HCT116 (cell line): ENCODE measurements around the gene ARID3A. TPM values are rescaled to one million over a fixed set of nuclear protein-coding genes. Genes with fewer than 3 reads are reported as not detected.

Source experiments
- ATAC-seq: fragments of 200-7000 bp; cut with Tn5 transposase; 2 replicates; pipeline ENCODE4 v1.9.1; 2020; ENCODE audit warnings: mild to moderate bottlenecking, moderate library complexity
- BruUV-seq: library from RNA; stranded (reverse); fragments of 400-500 nt; replicated peaks from 2 replicates; lab custom pipeline; 2021; lab: Mats Ljungman, UMichigan
- CTCF ChIA-PET: fragments of 300-600 bp; sonication (Branson Sonifier 250); formaldehyde crosslinking; loops from one replicate; lab custom pipeline; 2021; ENCODE audit warnings: antibody characterized with exemption; lab: Charles Lee
- POLR2A ChIA-PET: fragments of 300-600, 350-600 bp; sonication (Branson Sonifier 250); formaldehyde crosslinking; loops from one replicate; lab custom pipeline; 2021; ENCODE audit warnings: antibody characterized with exemption; lab: Charles Lee
- RAD21 ChIA-PET, 2 experiments: fragments of 300-600 bp; sonication (Branson Sonifier 250); formaldehyde crosslinking; loops; one replicate each; lab custom pipeline; 2023; ENCODE audit warnings: low total read pairs in 2 of 2; ENCODE audit not compliant: uncharacterized antibody in 2 of 2, unreplicated experiment in 2 of 2, low non-redundant PET in 1 of 2; lab: Charles Lee
- DNase-seq: peaks from one replicate; pipeline ENCODE4 v3.0.0-alpha.2; 2010; ENCODE audit warnings: low read depth, low spot score
- H2AFZ ChIP-seq: fragments of 200-600 bp; shearing (Covaris generic), sonication (generic); 2 replicates; pipeline ENCODE4 v1.6.1; 2017; ENCODE audit warnings: low read depth, mixed run types, mixed read lengths, antibody characterized with exemption, low read length; ENCODE audit not compliant: poor library complexity, severe bottlenecking
- H3K27ac ChIP-seq: 2 replicates; pipeline ENCODE4 v1.5.1; 2012; ENCODE audit warnings: low read depth, low read length
- H3K27me3 ChIP-seq: fragments of 200-600 bp; sonication (generic); 2 replicates; pipeline ENCODE4 v1.6.1; 2016; ENCODE audit warnings: mixed run types, low read length, mixed read lengths; ENCODE audit not compliant: insufficient read depth
- H3K36me3 ChIP-seq, 2 experiments: fragments of 200-500 bp in 1 of 2; fragments of 200-600 bp in 1 of 2; sonication (Bioruptor generic) in 1 of 2; sonication (generic) in 1 of 2; 2 replicates each; pipeline versions ENCODE4 v1.5.1 to v1.6.1; 2014 to 2016; ENCODE audit warnings: low read length in 2 of 2, inconsistent platforms in 1 of 2, mixed read lengths in 1 of 2, mixed run types in 1 of 2; ENCODE audit not compliant: insufficient read depth in 2 of 2, control insufficient read depth in 1 of 2
- H3K4me1 ChIP-seq, 2 experiments: fragments of 200-600 bp in 1 of 2; sonication (generic) in 1 of 2; 2 replicates each; pipeline versions ENCODE4 v1.5.1 to v1.6.1; 2012 to 2017; ENCODE audit warnings: low read length in 2 of 2, inconsistent platforms in 1 of 2, mild to moderate bottlenecking in 1 of 2, mixed read lengths in 1 of 2, mixed run types in 1 of 2, moderate library complexity in 1 of 2; ENCODE audit not compliant: insufficient read depth in 2 of 2, control insufficient read depth in 1 of 2
- H3K4me2 ChIP-seq: fragments of 200-600 bp; sonication (generic); 2 replicates; pipeline ENCODE4 v1.6.1; 2017; ENCODE audit warnings: mixed run types, low read length, mixed read lengths
- H3K4me3 ChIP-seq, 2 experiments: fragments of 200-600 bp in 1 of 2; sonication (generic) in 1 of 2; replicated peaks in 1 of 2; 2 replicates each; pipeline ENCODE4 v1.5.1; 2011 to 2016; ENCODE audit warnings: low read length in 2 of 2, control low read depth in 1 of 2, low read depth in 1 of 2, mild to moderate bottlenecking in 1 of 2, mixed read lengths in 1 of 2, mixed run types in 1 of 2
- H3K79me2 ChIP-seq: fragments of 200-600 bp; sonication (generic); 2 replicates; pipeline ENCODE4 v1.6.1; 2017; ENCODE audit warnings: mild to moderate bottlenecking, mixed run types, low read length, moderate library complexity, mixed read lengths; ENCODE audit not compliant: insufficient read depth
- H3K9ac ChIP-seq: fragments of 200-600 bp; sonication (generic); 2 replicates; pipeline ENCODE4 v1.6.1; 2016; ENCODE audit warnings: low read length, mixed read lengths
- H3K9me2 ChIP-seq: fragments of 200-600 bp; sonication (generic), shearing (Covaris generic); 2 replicates; pipeline ENCODE4 v1.6.1; 2017; ENCODE audit warnings: mixed run types, mild to moderate bottlenecking, moderate library complexity; ENCODE audit not compliant: insufficient read depth
- H3K9me3 ChIP-seq, 2 experiments: fragments of 200-500 bp in 1 of 2; fragments of 200-600 bp in 1 of 2; sonication (Bioruptor generic) in 1 of 2; sonication (generic) in 1 of 2; 2 replicates each; pipeline ENCODE4 v1.6.1; 2014 to 2017; ENCODE audit warnings: low read length in 2 of 2, mixed read lengths in 2 of 2, inconsistent platforms in 1 of 2, low read depth in 1 of 2, mild to moderate bottlenecking in 1 of 2, mixed run types in 1 of 2, moderate library complexity in 1 of 2; ENCODE audit not compliant: control insufficient read depth in 1 of 2, insufficient read depth in 1 of 2
- H4K20me1 ChIP-seq: fragments of 200-600 bp; sonication (generic), shearing (Covaris generic); 2 replicates; pipeline ENCODE4 v1.6.1; 2017; ENCODE audit warnings: mixed run types, mild to moderate bottlenecking, moderate library complexity; ENCODE audit not compliant: insufficient read depth
- CBX3 ChIP-seq: IDR thresholded peaks from 2 replicates; pipeline ENCODE4 v1.6.1; 2012; ENCODE audit warnings: low read depth
- CEBPB ChIP-seq: IDR thresholded peaks from 2 replicates; pipeline ENCODE4 v1.6.1; 2012; ENCODE audit warnings: low read depth
- CTCF ChIP-seq, 3 experiments: fragments of 200-600 bp in 1 of 3; sonication (generic) in 1 of 3; IDR thresholded peaks in 2 of 3; conservative IDR thresholded peaks in 1 of 3; 2 replicates each; pipeline ENCODE4 v1.5.1; 2012 to 2017; ENCODE audit warnings: low read depth in 2 of 3, low read length in 2 of 3, antibody characterized with exemption in 1 of 3, borderline replicate concordance in 1 of 3, control low read depth in 1 of 3, mild to moderate bottlenecking in 1 of 3, mixed read lengths in 1 of 3, mixed run types in 1 of 3, moderate library complexity in 1 of 3; ENCODE audit not compliant: insufficient read depth in 1 of 3
- ELF1 ChIP-seq: IDR thresholded peaks from 2 replicates; pipeline ENCODE4 v1.6.1; 2012; ENCODE audit warnings: low read depth, borderline replicate concordance
- FOSL1 ChIP-seq: IDR thresholded peaks from 2 replicates; pipeline ENCODE4 v1.6.1; 2012; ENCODE audit warnings: low read depth
- POLR2A ChIP-seq: IDR thresholded peaks from 2 replicates; pipeline ENCODE4 v1.7.0; 2011; ENCODE audit warnings: borderline replicate concordance; ENCODE audit not compliant: insufficient read depth, insufficient read length; ENCODE audit errors: extremely low read depth
- POLR2AphosphoS5 ChIP-seq: IDR thresholded peaks from 2 replicates; pipeline ENCODE4 v1.6.1; 2011; ENCODE audit warnings: mild to moderate bottlenecking, low read depth, low read length, moderate library complexity
- SIN3A ChIP-seq: IDR thresholded peaks from 2 replicates; pipeline ENCODE4 v1.6.1; 2012; ENCODE audit warnings: low read depth
- SP1 ChIP-seq: IDR thresholded peaks from 2 replicates; pipeline ENCODE4 v1.6.1; 2012; ENCODE audit warnings: low read depth
- YY1 ChIP-seq: IDR thresholded peaks from 2 replicates; pipeline ENCODE4 v1.6.1; 2011; ENCODE audit warnings: low read length, low read depth, moderate library complexity, mild to moderate bottlenecking; ENCODE audit not compliant: insufficient replicate concordance; ENCODE audit errors: extremely low read depth
- ZFX ChIP-seq: fragments of 450-650 bp; IDR thresholded peaks from 2 replicates; pipeline ENCODE4 v1.6.1; 2017
- intact Hi-C: fragments of 100-400 bp; cut with micrococcal nuclease; formaldehyde crosslinking; loops from 2 replicates; pipeline ENCODE4 v1.10.0; 2022
- total RNA-seq: library from RNA; stranded (reverse); gene quantifications from one replicate; pipeline ENCODE4 v1.2.1, GENCODE V29; 2021; ENCODE audit not compliant: unreplicated experiment

ARID3A gene
- total RNA-seq, 1 experiment from 2014 or later, result 21.8 TPM

- ChIA-PET CTCF (no interaction called here), POLR2A (interaction anchor here (0.5 to 0.9 kb wide), 3 partner anchors 15 to 376 kb away, joined by 3 to 5 read pairs (median 4); partner anchors contain the start of gene CIRBP), RAD21 (interaction anchor here in 1 of 2 experiments (0.6 kb wide), 2 partner anchors 10 to 122 kb away, joined by 3 to 4 read pairs; no protein-coding TSS in a partner anchor)
- peak; percentile 89 for ATAC-seq
- DNase-seq, result peak; percentile 86
- Histone ChIP-seq H4K20me1 (no peaks in the 10 kb centered on the region), H3K27me3 (no peaks in the 10 kb centered on the region), H3K27ac (peak within 1 kb of the TSS; percentile 82), H3K4me3 (peak within 1 kb of the TSS; percentile 83 to 85), H3K9me2 (no peaks in the 10 kb centered on the region), H3K4me2 (peak within 1 kb of the TSS; percentile 80), H2AFZ (peak within 1 kb of the TSS; percentile 67), H3K36me3 (peaks cover 6 to 19% of the 10 kb centered on the region in 2 experiments; a peak in 2 of 4 replicates), H3K9ac (peak within 1 kb of the TSS; percentile 87), H3K4me1 (peaks cover 0 to 13% of the 10 kb centered on the region in 2 experiments; a peak in 2 of 4 replicates), H3K79me2 (peaks cover 12% of the 10 kb centered on the region; the same call in 1 of the 2 replicates), H3K9me3 (no peaks in the 10 kb centered on the region)
- intact Hi-C loops, result no loop called here
- TSS peak; percentile 100 for BruUV-seq
- TF ChIP-seq SIN3A (no peak; the same call in 1 of the 2 replicates), POLR2A (peak; percentile 41), CTCF (IDR thresholded peaks at IDR 0.05 in 2 of 3, conservative IDR thresholded peaks at IDR 0.05 in 1 of 3; ENCODE audit: borderline replicate concordance in 1 of 3, insufficient read depth in 1 of 3, low read depth in 2 of 3, low read length in 2 of 3) (no peak), ELF1 (no peak), POLR2AphosphoS5 (peak; percentile 77), CEBPB (no peak), CBX3 (no peak; the same call in 1 of the 2 replicates), FOSL1 (no peak), SP1 (no peak), YY1 (peak; percentile 90), ZFX (peak; percentile 65; the same call in 1 of the 2 replicates)
Observed at GRCh38 chr19:892894-893689, 32.7 kb upstream of the ARID3A start, which contains the start of the genes MED16 and RNU6-9. Gene MED16, minus strand, starts transcription at chr19:893187. Its CDS starts 2,056 bp downstream, at chr19:891131. Gene RNU6-9, plus strand, starts transcription at chr19:893484.
